ENCODE data around the gene PHTF2. TPM values are rescaled to one million over a fixed set of nuclear protein-coding genes. Genes with fewer than 3 reads are reported as not detected.

PHTF2 gene
- total RNA-seq, 2 experiments from 2014 or later, result 33.3 to 33.6 TPM

DNA sequence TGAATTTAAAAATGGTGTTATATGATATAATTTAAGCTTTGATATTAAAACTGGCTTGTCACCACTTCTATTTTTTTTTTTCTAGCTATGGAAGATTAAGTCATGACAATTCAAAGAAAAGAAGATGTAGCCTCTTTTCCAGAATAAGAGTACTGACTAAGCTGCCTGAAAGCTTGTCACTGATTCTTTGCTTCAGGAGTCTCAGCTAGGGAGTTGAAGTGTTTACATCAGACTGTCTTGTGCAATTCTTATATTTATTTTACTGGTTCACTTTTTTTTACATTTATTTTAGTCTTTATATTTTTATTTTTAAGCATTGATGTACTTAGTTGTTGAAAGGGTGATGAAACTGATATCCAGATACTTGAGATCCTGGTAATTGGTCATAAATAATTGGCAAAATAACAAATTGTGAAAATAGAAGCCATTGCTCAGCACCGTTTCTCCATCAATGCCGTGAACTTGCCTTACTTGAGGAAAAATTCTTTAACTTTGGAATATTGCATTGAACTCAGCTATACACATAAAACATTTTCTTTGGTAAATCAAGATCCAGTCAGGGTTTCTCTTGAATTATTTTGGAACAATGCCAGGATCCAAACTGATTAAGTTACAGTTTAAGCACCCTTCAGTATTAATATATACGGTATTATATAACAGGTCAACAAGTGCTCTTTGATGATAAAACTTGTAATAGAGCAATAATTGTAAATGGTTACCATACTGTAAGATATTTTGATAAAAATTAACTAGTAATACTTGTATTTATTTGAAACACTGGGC, 156.4 kb downstream of the PHTF2 start:
- DNase-seq (no peak), ATAC-seq (ENCODE audit: low read depth) (no peak)
- H3K4me3 Mint-ChIP-seq, result no peak overlapping the region
- H3K27me3 Mint-ChIP-seq, result no peaks in the 10 kb centered on the region
- H3K4me1 Mint-ChIP-seq, result peaks cover 4% of the 10 kb centered on the region
- H3K27ac Mint-ChIP-seq, result no peak overlapping the region
- peaks cover 6% of the 10 kb centered on the region for H3K36me3 Mint-ChIP-seq
- POLR2A ChIA-PET, result no interaction called here
- no peaks in the 10 kb centered on the region for H3K9me3 Mint-ChIP-seq

- ATAC-seq (ENCODE audit: low read depth) (no peak), DNase-seq (no peak)
- Mint-ChIP-seq H3K4me3 (no peak overlapping the region), H3K36me3 (peaks cover 5% of the 10 kb centered on the region), H3K4me1 (no peaks in the 10 kb centered on the region), H3K27ac (no peak overlapping the region), H3K27me3 (peaks cover 2% of the 10 kb centered on the region), H3K9me3 (no peaks in the 10 kb centered on the region)
- POLR2A ChIA-PET, result no interaction called here
Observed at GRCh38 chr7:77958436-77958835, 159.9 kb downstream of the PHTF2 start.

DNA sequence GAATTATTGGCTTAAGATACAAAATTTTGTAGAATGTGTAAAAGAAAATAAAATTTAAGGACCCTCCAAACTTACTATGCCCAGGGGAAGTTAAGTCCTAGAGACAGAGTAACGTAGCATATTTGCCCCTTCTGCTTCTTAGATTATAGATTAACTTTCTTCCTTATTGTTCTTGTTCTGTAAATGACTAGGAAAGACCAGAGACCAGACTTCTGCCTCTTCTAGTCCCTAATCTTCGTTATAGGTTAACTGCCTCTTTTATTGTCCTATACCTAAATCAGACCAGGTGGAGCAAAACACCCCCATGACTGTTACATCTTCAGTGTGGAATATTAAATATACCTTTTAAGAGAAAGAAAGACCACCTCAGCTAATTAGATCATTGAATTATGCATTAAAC, 160.5 kb downstream of the PHTF2 start:
- DNase-seq, result no peak
- H3K36me3 Mint-ChIP-seq, result peaks cover 5% of the 10 kb centered on the region
- no peaks in the 10 kb centered on the region for H3K9me3 Mint-ChIP-seq
- no peak overlapping the region for H3K4me3 Mint-ChIP-seq
- H3K27ac Mint-ChIP-seq, result no peak overlapping the region
- no peaks in the 10 kb centered on the region for H3K4me1 Mint-ChIP-seq
- ATAC-seq (ENCODE audit: low read depth), result no peak
- H3K27me3 Mint-ChIP-seq, result peaks cover 2% of the 10 kb centered on the region
- POLR2A ChIA-PET, result no interaction called here

DNA sequence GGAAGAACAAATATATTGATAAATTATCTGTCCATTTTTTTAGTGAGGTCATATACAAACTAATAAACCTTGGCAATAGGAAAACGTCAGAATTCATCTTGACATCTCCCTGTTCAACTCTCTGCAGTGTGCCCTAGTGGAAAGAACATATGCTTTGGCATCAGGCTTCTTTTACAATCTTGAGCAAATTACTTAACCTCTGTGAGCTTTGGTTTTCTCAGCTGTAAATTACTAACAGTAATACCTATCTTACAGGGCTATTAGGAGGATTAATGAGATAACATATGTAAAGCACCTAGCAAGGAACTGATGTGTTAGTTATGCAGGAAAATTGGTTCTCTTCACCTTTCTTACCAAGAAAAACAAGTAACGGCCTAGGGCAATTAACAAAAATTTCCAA, 161.8 kb downstream of the PHTF2 start:
- ATAC-seq (ENCODE audit: low read depth) (no peak), DNase-seq (no peak)
- POLR2A ChIA-PET, result no interaction called here
- no peaks in the 10 kb centered on the region for H3K9me3 Mint-ChIP-seq
- H3K27ac Mint-ChIP-seq, result no peak overlapping the region
- peaks cover 2% of the 10 kb centered on the region for H3K27me3 Mint-ChIP-seq
- H3K4me1 Mint-ChIP-seq, result no peaks in the 10 kb centered on the region
- peaks cover 5% of the 10 kb centered on the region for H3K36me3 Mint-ChIP-seq
- H3K4me3 Mint-ChIP-seq, result no peak overlapping the region

GRCh38 chr7:77967429-77967828, 168.9 kb downstream of the PHTF2 start:
- Mint-ChIP-seq H3K4me3 (no peak overlapping the region), H3K4me1 (no peaks in the 10 kb centered on the region), H3K27me3 (peaks cover 2% of the 10 kb centered on the region), H3K9me3 (no peaks in the 10 kb centered on the region), H3K36me3 (no peaks in the 10 kb centered on the region), H3K27ac (no peak overlapping the region)
- ATAC-seq (ENCODE audit: low read depth) (no peak), DNase-seq (no peak)
- POLR2A ChIA-PET, result no interaction called here

DNA sequence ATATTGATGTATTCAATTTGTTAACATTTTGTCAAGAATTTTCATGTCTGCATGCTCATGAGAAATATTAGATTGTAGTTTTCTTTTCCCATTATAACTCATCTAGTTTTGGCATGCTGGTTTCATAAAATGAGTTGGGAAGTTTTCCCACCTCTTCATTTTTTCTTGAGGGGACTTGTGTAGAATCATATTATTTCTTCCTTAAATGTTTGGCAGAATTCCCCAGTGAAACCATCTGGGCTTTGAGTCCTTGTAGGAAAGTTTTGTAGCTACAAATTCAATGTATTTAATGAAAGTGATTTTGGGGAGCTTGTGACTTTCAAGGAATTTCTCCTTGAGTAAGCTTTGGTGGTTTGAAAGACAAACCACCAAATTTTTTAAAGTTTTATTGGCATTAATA, 173.2 kb downstream of the PHTF2 start:
- POLR2A ChIA-PET, result no interaction called here
- DNase-seq (no peak), ATAC-seq (ENCODE audit: low read depth) (no peak)
- no peak overlapping the region for H3K27ac Mint-ChIP-seq
- no peaks in the 10 kb centered on the region for H3K9me3 Mint-ChIP-seq
- H3K27me3 Mint-ChIP-seq, result no peaks in the 10 kb centered on the region
- peaks cover 3% of the 10 kb centered on the region for H3K4me1 Mint-ChIP-seq
- no peak overlapping the region for H3K4me3 Mint-ChIP-seq
- H3K36me3 Mint-ChIP-seq, result no peaks in the 10 kb centered on the region

GRCh38 chr7:77975672-77976480, 177.3 kb downstream of the PHTF2 start:
- POLR2A ChIA-PET, result no interaction called here
- ATAC-seq (ENCODE audit: low read depth) (no peak), DNase-seq (no peak)
- Mint-ChIP-seq H3K27me3 (peaks cover 2% of the 10 kb centered on the region), H3K27ac (no peak overlapping the region), H3K9me3 (no peaks in the 10 kb centered on the region), H3K4me1 (peaks cover 3% of the 10 kb centered on the region), H3K36me3 (no peaks in the 10 kb centered on the region), H3K4me3 (no peak overlapping the region)

- Mint-ChIP-seq H3K36me3 (no peaks in the 10 kb centered on the region), H3K27ac (no peak overlapping the region), H3K4me1 (peaks cover 3% of the 10 kb centered on the region), H3K9me3 (no peaks in the 10 kb centered on the region), H3K27me3 (peaks cover 2% of the 10 kb centered on the region), H3K4me3 (no peak overlapping the region)
- DNase-seq (no peak), ATAC-seq (ENCODE audit: low read depth) (no peak)
- POLR2A ChIA-PET, result no interaction called here
Observed at GRCh38 chr7:77979219-77979618, 180.6 kb downstream of the PHTF2 start.

DNA sequence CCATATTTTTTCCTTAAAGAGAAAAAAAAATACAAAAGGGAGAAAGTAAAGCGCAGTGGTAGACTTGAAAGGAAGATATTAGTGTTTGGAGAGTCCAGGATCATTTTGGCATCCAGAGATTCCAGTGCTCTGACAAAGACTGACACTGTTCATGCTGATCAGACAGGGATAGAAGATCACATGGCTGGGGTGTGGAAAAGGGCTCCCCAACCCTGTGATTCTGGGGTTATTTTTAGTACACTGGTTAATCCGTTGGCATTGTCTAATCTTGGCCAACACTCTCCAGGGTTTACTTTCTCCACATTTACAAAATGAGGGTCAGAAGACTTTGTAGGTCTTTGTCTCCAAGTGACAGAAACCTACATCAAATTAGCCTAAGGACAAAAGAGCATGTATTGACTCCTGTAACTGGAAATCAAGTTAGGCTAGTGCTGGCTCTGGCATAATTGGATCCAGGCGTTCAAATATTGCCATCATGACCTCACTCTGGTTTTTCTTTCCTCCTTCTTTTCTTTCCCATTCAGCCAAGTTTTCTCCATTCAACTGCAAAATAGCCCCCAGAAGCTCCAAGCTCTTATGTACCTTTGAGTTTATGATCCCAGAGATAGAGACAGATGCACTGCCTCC, 181.6 kb downstream of the PHTF2 start:
- peaks cover 2% of the 10 kb centered on the region for H3K27me3 Mint-ChIP-seq
- POLR2A ChIA-PET, result no interaction called here

GRCh38 chr7:77982926-77983550, 184.5 kb downstream of the PHTF2 start:
- H3K27ac Mint-ChIP-seq, result no peak overlapping the region
- POLR2A ChIA-PET, result no interaction called here
- no peak for DNase-seq
- ATAC-seq (ENCODE audit: low read depth), result no peak
- no peaks in the 10 kb centered on the region for H3K9me3 Mint-ChIP-seq
- no peaks in the 10 kb centered on the region for H3K36me3 Mint-ChIP-seq
- no peaks in the 10 kb centered on the region for H3K4me1 Mint-ChIP-seq
- no peak overlapping the region for H3K4me3 Mint-ChIP-seq
- peaks cover 4% of the 10 kb centered on the region for H3K27me3 Mint-ChIP-seq

More for the DNA sequence above, 181.6 kb downstream of the PHTF2 start:
- Mint-ChIP-seq H3K27ac (no peak overlapping the region), H3K36me3 (no peaks in the 10 kb centered on the region), H3K4me1 (peaks cover 3% of the 10 kb centered on the region), H3K9me3 (no peaks in the 10 kb centered on the region), H3K4me3 (no peak overlapping the region)
- ATAC-seq (ENCODE audit: low read depth), result no peak
- DNase-seq, result no peak

DNA sequence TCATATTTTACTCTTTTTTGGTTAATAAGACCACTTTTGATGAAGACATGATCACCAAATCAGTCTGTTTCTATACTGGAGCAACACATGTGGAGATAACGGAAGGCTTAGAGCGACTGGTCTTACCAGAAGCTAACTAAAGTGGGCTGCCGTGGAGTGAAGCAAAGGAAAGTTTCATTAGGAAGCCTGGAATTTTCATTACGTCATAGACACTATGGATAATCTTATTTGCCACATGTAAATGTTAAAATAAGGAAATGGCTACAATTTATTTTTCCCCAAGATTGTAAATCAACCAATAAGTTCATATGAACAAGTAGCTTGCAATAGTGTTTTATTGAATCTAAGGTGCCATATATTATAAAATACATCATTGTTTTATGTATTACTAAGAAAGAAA, 185.4 kb downstream of the PHTF2 start:
- POLR2A ChIA-PET, result no interaction called here
- H3K36me3 Mint-ChIP-seq, result no peaks in the 10 kb centered on the region
- ATAC-seq (ENCODE audit: low read depth) (no peak), DNase-seq (no peak)
- no peak overlapping the region for H3K4me3 Mint-ChIP-seq
- no peaks in the 10 kb centered on the region for H3K4me1 Mint-ChIP-seq
- no peak overlapping the region for H3K27ac Mint-ChIP-seq
- H3K9me3 Mint-ChIP-seq, result no peaks in the 10 kb centered on the region
- peaks cover 7% of the 10 kb centered on the region for H3K27me3 Mint-ChIP-seq

- ATAC-seq (ENCODE audit: low read depth) (no peak), DNase-seq (no peak)
- Mint-ChIP-seq H3K27ac (no peak overlapping the region), H3K9me3 (no peaks in the 10 kb centered on the region), H3K27me3 (peaks cover 7% of the 10 kb centered on the region), H3K4me3 (no peak overlapping the region), H3K36me3 (no peaks in the 10 kb centered on the region), H3K4me1 (no peaks in the 10 kb centered on the region)
- POLR2A ChIA-PET, result no interaction called here
Observed at GRCh38 chr7:77985232-77985973, 186.8 kb downstream of the PHTF2 start.

- Mint-ChIP-seq H3K9me3 (no peaks in the 10 kb centered on the region), H3K36me3 (no peaks in the 10 kb centered on the region), H3K4me3 (no peak overlapping the region), H3K27ac (no peak overlapping the region), H3K27me3 (peaks cover 5% of the 10 kb centered on the region), H3K4me1 (no peaks in the 10 kb centered on the region)
- ATAC-seq (ENCODE audit: low read depth), result no peak
- POLR2A ChIA-PET, result no interaction called here
- no peak for DNase-seq
Observed at GRCh38 chr7:77985974-77986339, 187.4 kb downstream of the PHTF2 start.
